ENCODE measurements around the gene MYRFL. TPM values are rescaled to one million over a fixed set of nuclear protein-coding genes. Genes with fewer than 3 reads are reported as not detected.

The MYRFL gene
- total RNA-seq, 4 donors from 2014 or later: 1.5 TPM; not detected in 3

- no peaks in the 10 kb centered on the region for H3K9me3 ChIP-seq
- H3K27me3 ChIP-seq: no peaks in the 10 kb centered on the region
- DNase-seq: no peak
- no peaks in the 10 kb centered on the region for H3K4me1 ChIP-seq
- H3K27ac ChIP-seq: no peak overlapping the region
- intact Hi-C loops (cut with DNase I; ENCODE audit: low total_unique reads): no loop called here
- no peak overlapping the region for H3K4me3 ChIP-seq
- TF ChIP-seq POLR2A (IDR thresholded peaks at IDR 0.05) (no peak), CTCF (IDR thresholded peaks at IDR 0.05) (no peak)
- H3K36me3 ChIP-seq: no peaks in the 10 kb centered on the region
These were observed 60.6 kb downstream of the MYRFL start for GRCh38 chr12:69885658-69886057.

GRCh38 chr12:69886109-69886508 lies 61.1 kb downstream of the MYRFL start:
- intact Hi-C loops (cut with DNase I; ENCODE audit: low total_unique reads): no loop called here
- no peak for TF ChIP-seq CTCF (IDR thresholded peaks at IDR 0.05)
- TF ChIP-seq POLR2A (IDR thresholded peaks at IDR 0.05): no peak
- no peak overlapping the region for H3K4me3 ChIP-seq
- no peak for DNase-seq
- no peaks in the 10 kb centered on the region for H3K4me1 ChIP-seq
- H3K27me3 ChIP-seq: no peaks in the 10 kb centered on the region
- H3K27ac ChIP-seq: no peak overlapping the region
- no peaks in the 10 kb centered on the region for H3K9me3 ChIP-seq
- H3K36me3 ChIP-seq: no peaks in the 10 kb centered on the region

GRCh38 chr12:69886715-69887114 lies 61.7 kb downstream of the MYRFL start:
- no peaks in the 10 kb centered on the region for H3K9me3 ChIP-seq
- intact Hi-C loops (cut with DNase I; ENCODE audit: low total_unique reads): no loop called here
- no peaks in the 10 kb centered on the region for H3K4me1 ChIP-seq
- no peak overlapping the region for H3K27ac ChIP-seq
- H3K27me3 ChIP-seq: no peaks in the 10 kb centered on the region
- H3K36me3 ChIP-seq: no peaks in the 10 kb centered on the region
- DNase-seq: no peak
- no peak overlapping the region for H3K4me3 ChIP-seq
- no peak for TF ChIP-seq POLR2A (IDR thresholded peaks at IDR 0.05)
- no peak for TF ChIP-seq CTCF (IDR thresholded peaks at IDR 0.05)

GRCh38 chr12:69888901-69889300 lies 63.9 kb downstream of the MYRFL start:
- no peak overlapping the region for H3K4me3 ChIP-seq
- no peak overlapping the region for H3K27ac ChIP-seq
- no peak for DNase-seq
- H3K36me3 ChIP-seq: no peaks in the 10 kb centered on the region
- intact Hi-C loops (cut with DNase I; ENCODE audit: low total_unique reads): no loop called here
- H3K4me1 ChIP-seq: no peaks in the 10 kb centered on the region
- TF ChIP-seq CTCF (IDR thresholded peaks at IDR 0.05) (no peak), POLR2A (IDR thresholded peaks at IDR 0.05) (no peak)
- no peaks in the 10 kb centered on the region for H3K9me3 ChIP-seq
- no peaks in the 10 kb centered on the region for H3K27me3 ChIP-seq

- intact Hi-C loops (cut with DNase I; ENCODE audit: low total_unique reads): no loop called here
- no peak overlapping the region for H3K4me3 ChIP-seq
- H3K36me3 ChIP-seq: no peaks in the 10 kb centered on the region
- TF ChIP-seq POLR2A (IDR thresholded peaks at IDR 0.05): no peak
- no peak for TF ChIP-seq CTCF (IDR thresholded peaks at IDR 0.05)
- DNase-seq: no peak
- H3K9me3 ChIP-seq: no peaks in the 10 kb centered on the region
- H3K27ac ChIP-seq: no peak overlapping the region
- no peaks in the 10 kb centered on the region for H3K27me3 ChIP-seq
- H3K4me1 ChIP-seq: no peaks in the 10 kb centered on the region
These were observed 69.9 kb downstream of the MYRFL start for GRCh38 chr12:69894800-69895383.
